Naive thymus-derived CD4-positive, alpha-beta T cell (primary cell): ENCODE data around the gene C3orf22. TPM values are rescaled to one million over a fixed set of nuclear protein-coding genes. Genes with fewer than 3 reads are reported as not detected.

ENCODE experiments used
- ATAC-seq: fragments of 150-1000 bp; cut with Tn5 transposase; 2 replicates; pipeline ENCODE4 v1.10.0; 2021; ENCODE audit warnings: mild to moderate bottlenecking, moderate library complexity
- CTCF ChIA-PET: fragments of 350-600 bp; sonication (Branson Sonifier 250); formaldehyde crosslinking; loops from one replicate; lab custom pipeline; 2021; ENCODE audit warnings: antibody characterized with exemption; lab: Charles Lee
- POLR2A ChIA-PET: fragments of 350-600 bp; sonication (Branson Sonifier 250); formaldehyde crosslinking; loops from one replicate; lab custom pipeline; 2021; ENCODE audit warnings: antibody characterized with exemption, inconsistent platforms; lab: Charles Lee
- DNase-seq, 9 donors: peaks; one replicate each; pipeline versions ENCODE4 v3.0.0 to v3.0.0-alpha.2; 2020 to 2022; ENCODE audit warnings: mixed read lengths in 1 of 9
- H3K27ac ChIP-seq: one replicate; pipeline ENCODE4 v1.7.0; 2013; ENCODE audit warnings: mild to moderate bottlenecking, low read depth, low read length, moderate library complexity
- H3K27me3 ChIP-seq, 2 donors: one replicate each; pipeline ENCODE4 v1.7.0; 2013; ENCODE audit warnings: low read length in 2 of 2, mild to moderate bottlenecking in 2 of 2, moderate library complexity in 2 of 2; ENCODE audit not compliant: control insufficient read depth in 2 of 2, insufficient read depth in 2 of 2
- H3K36me3 ChIP-seq, 3 experiments: 1 replicate in 2 of 3; 2 replicates in 1 of 3; pipeline ENCODE4 v1.7.0; 2013; ENCODE audit warnings: low read length in 3 of 3, mild to moderate bottlenecking in 3 of 3, moderate library complexity in 1 of 3; ENCODE audit not compliant: insufficient read depth in 3 of 3, control insufficient read depth in 2 of 3
- H3K4me1 ChIP-seq, 2 donors: one replicate each; pipeline ENCODE4 v1.7.0; 2013; ENCODE audit warnings: low read length in 2 of 2, mild to moderate bottlenecking in 2 of 2, moderate library complexity in 1 of 2; ENCODE audit not compliant: control insufficient read depth in 2 of 2, insufficient read depth in 2 of 2
- H3K4me3 ChIP-seq: 2 replicates; pipeline ENCODE4 v1.7.0; 2013; ENCODE audit warnings: mild to moderate bottlenecking, low read length
- H3K9me3 ChIP-seq, 3 experiments: 1 replicate in 2 of 3; 2 replicates in 1 of 3; pipeline ENCODE4 v1.7.0; 2013; ENCODE audit warnings: low read length in 3 of 3; ENCODE audit not compliant: control insufficient read depth in 2 of 3
- H3K27ac Mint-ChIP-seq, 9 donors: one replicate each; pipeline ENCODE4 v1.8.0; 2020 to 2022; ENCODE audit warnings: mixed read lengths in 9 of 9, mild to moderate bottlenecking in 8 of 9, moderate library complexity in 5 of 9, inconsistent platforms in 2 of 9
- H3K27me3 Mint-ChIP-seq, 5 donors: one replicate each; pipeline ENCODE4 v1.8.0; 2021 to 2022; ENCODE audit warnings: mixed read lengths in 5 of 5, mild to moderate bottlenecking in 1 of 5
- H3K36me3 Mint-ChIP-seq, 5 donors: one replicate each; pipeline ENCODE4 v1.8.0; 2020 to 2022; ENCODE audit warnings: mixed read lengths in 5 of 5, mild to moderate bottlenecking in 3 of 5, inconsistent platforms in 1 of 5
- H3K4me1 Mint-ChIP-seq, 7 donors: one replicate each; pipeline ENCODE4 v1.8.0; 2020 to 2022; ENCODE audit warnings: mixed read lengths in 7 of 7, mild to moderate bottlenecking in 3 of 7, inconsistent platforms in 1 of 7
- H3K4me3 Mint-ChIP-seq, 10 donors: one replicate each; pipeline ENCODE4 v1.8.0; 2020 to 2022; ENCODE audit warnings: mild to moderate bottlenecking in 10 of 10, mixed read lengths in 10 of 10, moderate library complexity in 6 of 10, inconsistent platforms in 2 of 10
- H3K9me3 Mint-ChIP-seq, 11 donors: one replicate each; pipeline ENCODE4 v1.8.0; 2020 to 2022; ENCODE audit warnings: mixed read lengths in 11 of 11, mild to moderate bottlenecking in 4 of 11, inconsistent platforms in 1 of 11, moderate library complexity in 1 of 11
- intact Hi-C, 2 donors: fragments of 100-400 bp; cut with micrococcal nuclease; formaldehyde crosslinking; loops; one replicate each; pipeline ENCODE4 v1.15.1; 2023
- polyA plus RNA-seq, 2 donors: library from polyadenylated mRNA; unstranded; fragments of 300-500 nt; fragmentation: Illumina TruSeq; gene quantifications; one replicate each; pipeline ENCODE4 v1.2.3, GENCODE V29; 2021
- total RNA-seq, 6 experiments: library from RNA in 5 of 6; stranded (reverse) in 5 of 6; gene quantifications; 1 replicate in 5 of 6; 2 replicates in 1 of 6; pipeline ENCODE4 v1.2.3 and lab custom pipeline; 2021 to 2026

The C3orf22 gene
- total and polyA plus RNA-seq, 7 experiments from 2014 or later, result not detected

- no peaks in the 10 kb centered on the region for H3K9me3 ChIP-seq
- H3K4me1 ChIP-seq, result no peaks in the 10 kb centered on the region
- H3K27me3 ChIP-seq, result no peaks in the 10 kb centered on the region
- H3K4me3 Mint-ChIP-seq, result no peak overlapping the region
- H3K4me3 ChIP-seq, result no peak overlapping the region
- POLR2A ChIA-PET, result no interaction called here
- no peaks in the 10 kb centered on the region for H3K4me1 Mint-ChIP-seq
- intact Hi-C loops, result no loop called here
- DNase-seq (no peak), ATAC-seq (no peak)
- CTCF ChIA-PET, result no interaction called here
- no peaks in the 10 kb centered on the region for H3K36me3 ChIP-seq
- no peaks in the 10 kb centered on the region for H3K36me3 Mint-ChIP-seq
- peaks cover 0 to 16% (median 6%) of the 10 kb centered on the region in 5 donors for H3K27me3 Mint-ChIP-seq
- H3K27ac Mint-ChIP-seq, result no peak overlapping the region
- H3K27ac ChIP-seq, result no peak overlapping the region
- no peaks in the 10 kb centered on the region for H3K9me3 Mint-ChIP-seq
These were observed 12.3 kb upstream of the C3orf22 start for GRCh38 chr3:126571078-126571477.

- H3K27ac Mint-ChIP-seq, result no peak overlapping the region
- ATAC-seq (no peak), DNase-seq (no peak)
- Histone ChIP-seq H3K9me3 (no peaks in the 10 kb centered on the region), H3K4me3 (no peak overlapping the region), H3K27ac (no peak overlapping the region), H3K36me3 (no peaks in the 10 kb centered on the region), H3K4me1 (no peaks in the 10 kb centered on the region), H3K27me3 (no peaks in the 10 kb centered on the region)
- intact Hi-C loops, result no loop called here
- POLR2A ChIA-PET, result no interaction called here
- no peak overlapping the region for H3K4me3 Mint-ChIP-seq
- CTCF ChIA-PET, result no interaction called here
- no peaks in the 10 kb centered on the region for H3K4me1 Mint-ChIP-seq
- peaks cover 0 to 2% (median 0%) of the 10 kb centered on the region in 11 donors for H3K9me3 Mint-ChIP-seq
- no peaks in the 10 kb centered on the region for H3K36me3 Mint-ChIP-seq
- peaks cover 7 to 23% (median 14%) of the 10 kb centered on the region in 5 donors for H3K27me3 Mint-ChIP-seq
These were observed 11.4 kb upstream of the C3orf22 start for GRCh38 chr3:126570103-126570541.

GRCh38 chr3:126569390-126569975 lies 10.8 kb upstream of the C3orf22 start:
- ATAC-seq, result no peak
- Histone ChIP-seq H3K9me3 (no peaks in the 10 kb centered on the region), H3K4me3 (no peak overlapping the region), H3K27me3 (no peaks in the 10 kb centered on the region), H3K4me1 (no peaks in the 10 kb centered on the region), H3K36me3 (no peaks in the 10 kb centered on the region), H3K27ac (no peak overlapping the region)
- ChIA-PET CTCF (no interaction called here), POLR2A (no interaction called here)
- H3K4me3 Mint-ChIP-seq, result no peak overlapping the region
- H3K36me3 Mint-ChIP-seq, result no peaks in the 10 kb centered on the region
- no peak overlapping the region for H3K27ac Mint-ChIP-seq
- peaks cover 12 to 23% (median 14%) of the 10 kb centered on the region in 5 donors for H3K27me3 Mint-ChIP-seq
- no peak for DNase-seq
- peaks cover 0 to 2% (median 0%) of the 10 kb centered on the region in 11 donors for H3K9me3 Mint-ChIP-seq
- intact Hi-C loops, result no loop called here
- no peaks in the 10 kb centered on the region for H3K4me1 Mint-ChIP-seq

- Histone ChIP-seq H3K36me3 (no peaks in the 10 kb centered on the region), H3K27me3 (no peaks in the 10 kb centered on the region), H3K4me3 (no peak overlapping the region), H3K4me1 (no peaks in the 10 kb centered on the region), H3K9me3 (no peaks in the 10 kb centered on the region), H3K27ac (no peak overlapping the region)
- DNase-seq (no peak), ATAC-seq (no peak)
- peaks cover 12 to 19% (median 14%) of the 10 kb centered on the region in 5 donors for H3K27me3 Mint-ChIP-seq
- ChIA-PET POLR2A (no interaction called here), CTCF (no interaction called here)
- H3K4me1 Mint-ChIP-seq, result no peaks in the 10 kb centered on the region
- no peaks in the 10 kb centered on the region for H3K36me3 Mint-ChIP-seq
- peaks cover 0 to 2% (median 0%) of the 10 kb centered on the region in 11 donors for H3K9me3 Mint-ChIP-seq
- intact Hi-C loops, result no loop called here
- no peak overlapping the region for H3K27ac Mint-ChIP-seq
- H3K4me3 Mint-ChIP-seq, result no peak overlapping the region
These were observed 10.1 kb upstream of the C3orf22 start for GRCh38 chr3:126568776-126569342.

GRCh38 chr3:126567696-126568438 lies 9.1 kb upstream of the C3orf22 start:
- Histone ChIP-seq H3K27ac (no peak overlapping the region), H3K4me3 (no peak overlapping the region), H3K9me3 (peaks cover 0 to under 1% (median 0%) of the 10 kb centered on the region in 3 experiments), H3K36me3 (no peaks in the 10 kb centered on the region), H3K4me1 (no peaks in the 10 kb centered on the region), H3K27me3 (no peaks in the 10 kb centered on the region)
- no peak for DNase-seq
- Mint-ChIP-seq H3K4me1 (no peaks in the 10 kb centered on the region), H3K36me3 (no peaks in the 10 kb centered on the region), H3K9me3 (peaks cover 0 to 8% (median 2%) of the 10 kb centered on the region in 11 donors), H3K27me3 (peaks cover 12 to 16% (median 14%) of the 10 kb centered on the region in 5 donors), H3K27ac (no peak overlapping the region), H3K4me3 (no peak overlapping the region)
- no peak for ATAC-seq
- intact Hi-C loops, result no loop called here
- ChIA-PET CTCF (no interaction called here), POLR2A (no interaction called here)

GRCh38 chr3:126562737-126563276 lies 4.1 kb upstream of the C3orf22 start:
- ChIA-PET CTCF (no interaction called here), POLR2A (no interaction called here)
- ATAC-seq (no peak), DNase-seq (no peak)
- peaks cover 0 to 4% (median 0%) of the 10 kb centered on the region in 3 experiments for H3K9me3 ChIP-seq
- no peak overlapping the region for H3K4me3 Mint-ChIP-seq
- H3K4me3 ChIP-seq, result no peak overlapping the region
- H3K27ac ChIP-seq, result no peak overlapping the region
- intact Hi-C loops, result no loop called here
- peaks cover 9 to 37% (median 21%) of the 10 kb centered on the region in 5 donors for H3K27me3 Mint-ChIP-seq
- H3K27me3 ChIP-seq, result no peaks in the 10 kb centered on the region
- H3K36me3 Mint-ChIP-seq, result peaks cover 0 to 7% (median 0%) of the 10 kb centered on the region in 5 donors
- no peaks in the 10 kb centered on the region for H3K36me3 ChIP-seq
- H3K4me1 ChIP-seq, result no peaks in the 10 kb centered on the region
- H3K27ac Mint-ChIP-seq, result no peak overlapping the region
- H3K4me1 Mint-ChIP-seq, result no peaks in the 10 kb centered on the region
- H3K9me3 Mint-ChIP-seq, result peaks cover 0 to 23% (median 12%) of the 10 kb centered on the region in 11 donors
